ENCODE data around the gene MAP1S.

The MAP1S gene

GRCh38 chr19:17725422-17726078, 6.3 kb downstream of the MAP1S start:
- Histone ChIP-seq H3K4me3 (ENCODE audit: low read length) (no peak overlapping the region), H3K9me3 (ENCODE audit: control insufficient read depth, low read length) (no peaks in the 10 kb centered on the region), H3K4me1 (ENCODE audit: control insufficient read depth, insufficient read depth, low read length) (peaks cover 23% of the 10 kb centered on the region), H3K36me3 (ENCODE audit: control insufficient read depth, insufficient read depth, low read length, severe bottlenecking) (peaks cover 63% of the 10 kb centered on the region), H3K9ac (ENCODE audit: low read length) (no peak overlapping the region), H3K27me3 (replicated peaks; ENCODE audit: control insufficient read depth, insufficient read depth, low read length) (no peaks in the 10 kb centered on the region)
- no peak for DNase-seq (ENCODE audit: low read depth)

GRCh38 chr19:17726136-17726741, 7.0 kb downstream of the MAP1S start:
- Histone ChIP-seq H3K4me1 (ENCODE audit: control insufficient read depth, insufficient read depth, low read length) (peaks cover 16% of the 10 kb centered on the region), H3K9me3 (ENCODE audit: control insufficient read depth, low read length) (no peaks in the 10 kb centered on the region), H3K4me3 (ENCODE audit: low read length) (no peak overlapping the region), H3K27me3 (replicated peaks; ENCODE audit: control insufficient read depth, insufficient read depth, low read length) (no peaks in the 10 kb centered on the region), H3K9ac (ENCODE audit: low read length) (no peak overlapping the region), H3K36me3 (ENCODE audit: control insufficient read depth, insufficient read depth, low read length, severe bottlenecking) (peaks cover 68% of the 10 kb centered on the region)
- DNase-seq (ENCODE audit: low read depth), result no peak

GRCh38 chr19:17726964-17727773, 7.9 kb downstream of the MAP1S start:
- no peak for DNase-seq (ENCODE audit: low read depth)
- Histone ChIP-seq H3K36me3 (ENCODE audit: control insufficient read depth, insufficient read depth, low read length, severe bottlenecking) (peaks cover 75% of the 10 kb centered on the region), H3K4me3 (ENCODE audit: low read length) (no peak overlapping the region), H3K9ac (ENCODE audit: low read length) (no peak overlapping the region), H3K4me1 (ENCODE audit: control insufficient read depth, insufficient read depth, low read length) (peaks cover 8% of the 10 kb centered on the region), H3K27me3 (replicated peaks; ENCODE audit: control insufficient read depth, insufficient read depth, low read length) (no peaks in the 10 kb centered on the region), H3K9me3 (ENCODE audit: control insufficient read depth, low read length) (no peaks in the 10 kb centered on the region)

- Histone ChIP-seq H3K27me3 (replicated peaks; ENCODE audit: control insufficient read depth, insufficient read depth, low read length) (no peaks in the 10 kb centered on the region), H3K9me3 (ENCODE audit: control insufficient read depth, low read length) (no peaks in the 10 kb centered on the region), H3K4me3 (ENCODE audit: low read length) (no peak overlapping the region), H3K9ac (ENCODE audit: low read length) (no peak overlapping the region), H3K4me1 (ENCODE audit: control insufficient read depth, insufficient read depth, low read length) (peaks cover 6% of the 10 kb centered on the region), H3K36me3 (ENCODE audit: control insufficient read depth, insufficient read depth, low read length, severe bottlenecking) (peaks cover 80% of the 10 kb centered on the region)
- no peak for DNase-seq (ENCODE audit: low read depth)
These were observed 8.6 kb downstream of the MAP1S start for GRCh38 chr19:17727843-17728242.

- Histone ChIP-seq H3K4me1 (ENCODE audit: control insufficient read depth, insufficient read depth, low read length) (peaks cover 4% of the 10 kb centered on the region), H3K9me3 (ENCODE audit: control insufficient read depth, low read length) (no peaks in the 10 kb centered on the region), H3K36me3 (ENCODE audit: control insufficient read depth, insufficient read depth, low read length, severe bottlenecking) (peaks cover 71% of the 10 kb centered on the region), H3K4me3 (ENCODE audit: low read length) (no peak overlapping the region), H3K27me3 (replicated peaks; ENCODE audit: control insufficient read depth, insufficient read depth, low read length) (no peaks in the 10 kb centered on the region), H3K9ac (ENCODE audit: low read length) (no peak overlapping the region)
- DNase-seq (ENCODE audit: low read depth), result no peak
These were observed 13.8 kb downstream of the MAP1S start for GRCh38 chr19:17733127-17733526.

- H3K36me3 ChIP-seq (ENCODE audit: control insufficient read depth, insufficient read depth, low read length, severe bottlenecking), result peaks cover 61% of the 10 kb centered on the region
These were observed 14.9 kb downstream of the MAP1S start for GRCh38 chr19:17734146-17734545.

GRCh38 chr19:17735410-17735809, 16.1 kb downstream of the MAP1S start:
- no peak for DNase-seq (ENCODE audit: low read depth)
- Histone ChIP-seq H3K27me3 (replicated peaks; ENCODE audit: control insufficient read depth, insufficient read depth, low read length) (no peaks in the 10 kb centered on the region), H3K4me3 (ENCODE audit: low read length) (no peak overlapping the region), H3K9me3 (ENCODE audit: control insufficient read depth, low read length) (no peaks in the 10 kb centered on the region), H3K36me3 (ENCODE audit: control insufficient read depth, insufficient read depth, low read length, severe bottlenecking) (peaks cover 50% of the 10 kb centered on the region), H3K9ac (ENCODE audit: low read length) (no peak overlapping the region), H3K4me1 (ENCODE audit: control insufficient read depth, insufficient read depth, low read length) (peaks cover 4% of the 10 kb centered on the region)

More at GRCh38 chr19:17734146-17734545, 14.9 kb downstream of the MAP1S start:
- Histone ChIP-seq H3K27me3 (replicated peaks; ENCODE audit: control insufficient read depth, insufficient read depth, low read length) (no peaks in the 10 kb centered on the region), H3K9ac (ENCODE audit: low read length) (no peak overlapping the region), H3K4me3 (ENCODE audit: low read length) (no peak overlapping the region), H3K9me3 (ENCODE audit: control insufficient read depth, low read length) (no peaks in the 10 kb centered on the region), H3K4me1 (ENCODE audit: control insufficient read depth, insufficient read depth, low read length) (peaks cover 4% of the 10 kb centered on the region)
- no peak for DNase-seq (ENCODE audit: low read depth)

- no peak for DNase-seq (ENCODE audit: low read depth)
- H3K36me3 ChIP-seq (ENCODE audit: control insufficient read depth, insufficient read depth, low read length, severe bottlenecking), result peaks cover 32% of the 10 kb centered on the region
These were observed 18.4 kb downstream of the MAP1S start for GRCh38 chr19:17737690-17738153.

GRCh38 chr19:17739121-17739875, 20.0 kb downstream of the MAP1S start:
- H3K36me3 ChIP-seq (ENCODE audit: control insufficient read depth, insufficient read depth, low read length, severe bottlenecking), result peaks cover 19% of the 10 kb centered on the region
- no peak overlapping the region for H3K4me3 ChIP-seq (ENCODE audit: low read length)
- DNase-seq (ENCODE audit: low read depth), result no peak
- H3K9ac ChIP-seq (ENCODE audit: low read length), result no peak overlapping the region
- H3K4me1 ChIP-seq (ENCODE audit: control insufficient read depth, insufficient read depth, low read length), result no peaks in the 10 kb centered on the region
- H3K9me3 ChIP-seq (ENCODE audit: control insufficient read depth, low read length), result no peaks in the 10 kb centered on the region
- H3K27me3 ChIP-seq (replicated peaks; ENCODE audit: control insufficient read depth, insufficient read depth, low read length), result no peaks in the 10 kb centered on the region

More at GRCh38 chr19:17737690-17738153, 18.4 kb downstream of the MAP1S start:
- Histone ChIP-seq H3K27me3 (replicated peaks; ENCODE audit: control insufficient read depth, insufficient read depth, low read length) (no peaks in the 10 kb centered on the region), H3K4me1 (ENCODE audit: control insufficient read depth, insufficient read depth, low read length) (no peaks in the 10 kb centered on the region), H3K4me3 (ENCODE audit: low read length) (no peak overlapping the region), H3K9me3 (ENCODE audit: control insufficient read depth, low read length) (no peaks in the 10 kb centered on the region), H3K9ac (ENCODE audit: low read length) (no peak overlapping the region)

- Histone ChIP-seq H3K27me3 (replicated peaks; ENCODE audit: control insufficient read depth, insufficient read depth, low read length) (no peaks in the 10 kb centered on the region), H3K9ac (ENCODE audit: low read length) (no peak overlapping the region), H3K9me3 (ENCODE audit: control insufficient read depth, low read length) (no peaks in the 10 kb centered on the region), H3K4me1 (ENCODE audit: control insufficient read depth, insufficient read depth, low read length) (no peaks in the 10 kb centered on the region), H3K36me3 (ENCODE audit: control insufficient read depth, insufficient read depth, low read length, severe bottlenecking) (peaks cover 8% of the 10 kb centered on the region), H3K4me3 (ENCODE audit: low read length) (no peak overlapping the region)
- DNase-seq (ENCODE audit: low read depth), result no peak
These were observed 22.2 kb downstream of the MAP1S start for GRCh38 chr19:17741456-17741855.
